Measurements from ENCODE around the gene KCNJ16.

The KCNJ16 gene

GRCh38 chr17:70070305-70071027, 4.6 kb upstream of the KCNJ16 start:
- no peak for DNase-seq (ENCODE audit: low read depth in 2 of 2)

- DNase-seq (ENCODE audit: low read depth in 2 of 2): no peak
These were observed 3.9 kb upstream of the KCNJ16 start for GRCh38 chr17:70071127-70071526.

- DNase-seq (ENCODE audit: low read depth in 2 of 2): no peak
These were observed 3.4 kb upstream of the KCNJ16 start for GRCh38 chr17:70071620-70072019.

GRCh38 chr17:70072546-70073309, 2.3 kb upstream of the KCNJ16 start:
- DNase-seq (ENCODE audit: low read depth in 2 of 2): no peak

DNA sequence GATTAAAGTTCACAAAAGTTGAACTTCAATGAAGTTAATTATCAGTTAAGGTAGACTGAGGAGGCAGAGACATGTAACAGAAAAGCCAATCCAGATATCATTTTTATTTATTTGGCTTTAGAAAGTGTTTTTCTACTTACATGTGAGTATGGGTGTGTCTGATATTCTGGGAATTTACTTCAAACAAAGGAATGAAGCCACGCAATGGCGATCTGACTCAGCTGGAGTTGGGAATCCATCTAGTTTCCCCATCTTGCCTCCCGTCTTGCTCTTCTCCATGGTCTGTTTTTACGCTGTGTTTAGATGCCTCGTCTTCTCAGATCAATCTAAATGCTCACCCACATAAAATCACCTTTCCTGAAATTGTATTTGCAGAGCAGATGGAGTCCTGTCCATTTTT, 1.7 kb upstream of the KCNJ16 start:
- DNase-seq (ENCODE audit: low read depth in 2 of 2): no peak

GRCh38 chr17:70073799-70074198, 1.2 kb upstream of the KCNJ16 start:
- no peak for DNase-seq (ENCODE audit: low read depth in 2 of 2)

GRCh38 chr17:70074236-70074830, 692 bp upstream of the KCNJ16 start:
- DNase-seq (ENCODE audit: low read depth in 2 of 2): no peak

DNA sequence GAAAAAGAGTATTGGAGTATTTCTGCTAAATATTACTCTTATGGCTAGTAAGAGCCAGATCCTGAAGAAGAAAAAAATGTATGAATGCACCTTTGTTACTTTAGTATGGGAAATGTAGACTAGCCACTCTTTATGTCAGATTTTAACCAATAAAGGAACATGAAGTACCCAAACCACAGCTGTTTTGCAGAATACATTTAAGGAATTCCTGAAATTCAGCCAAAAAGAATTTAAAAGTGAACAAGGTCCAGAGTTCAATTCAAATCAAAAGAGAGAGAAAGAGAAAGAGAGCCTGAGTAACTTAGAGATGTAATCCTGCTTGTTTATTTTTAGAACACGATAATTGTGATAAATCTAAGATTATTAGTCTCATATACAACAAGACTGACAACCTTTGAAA, 1.2 kb downstream of the KCNJ16 start:
- DNase-seq (ENCODE audit: low read depth in 2 of 2): no peak

DNA sequence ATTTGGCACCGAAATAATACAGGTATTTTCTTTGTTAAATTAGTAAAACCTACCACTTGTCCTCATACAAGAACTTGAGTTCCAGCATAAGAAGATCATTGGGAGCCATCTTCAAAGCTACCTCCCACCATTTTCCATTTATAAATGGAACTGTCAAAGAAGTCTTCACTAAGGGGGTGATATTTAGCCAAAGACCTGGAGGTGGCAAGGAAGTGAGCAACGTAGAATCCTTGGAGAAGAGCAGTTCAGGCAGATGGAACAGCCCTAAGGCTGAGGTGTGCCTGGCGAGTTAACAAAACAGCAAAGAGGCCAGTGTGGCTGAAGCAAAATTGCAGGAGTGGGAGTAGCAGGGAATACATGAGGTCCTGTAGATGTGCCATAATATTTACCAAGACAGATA, 1.8 kb downstream of the KCNJ16 start:
- DNase-seq (ENCODE audit: low read depth in 2 of 2): no peak

GRCh38 chr17:70078549-70078948, 3.5 kb downstream of the KCNJ16 start:
- no peak for DNase-seq (ENCODE audit: low read depth in 2 of 2)

- no peak for DNase-seq (ENCODE audit: low read depth in 2 of 2)
These were observed 4.0 kb downstream of the KCNJ16 start for GRCh38 chr17:70078994-70079531.

DNA sequence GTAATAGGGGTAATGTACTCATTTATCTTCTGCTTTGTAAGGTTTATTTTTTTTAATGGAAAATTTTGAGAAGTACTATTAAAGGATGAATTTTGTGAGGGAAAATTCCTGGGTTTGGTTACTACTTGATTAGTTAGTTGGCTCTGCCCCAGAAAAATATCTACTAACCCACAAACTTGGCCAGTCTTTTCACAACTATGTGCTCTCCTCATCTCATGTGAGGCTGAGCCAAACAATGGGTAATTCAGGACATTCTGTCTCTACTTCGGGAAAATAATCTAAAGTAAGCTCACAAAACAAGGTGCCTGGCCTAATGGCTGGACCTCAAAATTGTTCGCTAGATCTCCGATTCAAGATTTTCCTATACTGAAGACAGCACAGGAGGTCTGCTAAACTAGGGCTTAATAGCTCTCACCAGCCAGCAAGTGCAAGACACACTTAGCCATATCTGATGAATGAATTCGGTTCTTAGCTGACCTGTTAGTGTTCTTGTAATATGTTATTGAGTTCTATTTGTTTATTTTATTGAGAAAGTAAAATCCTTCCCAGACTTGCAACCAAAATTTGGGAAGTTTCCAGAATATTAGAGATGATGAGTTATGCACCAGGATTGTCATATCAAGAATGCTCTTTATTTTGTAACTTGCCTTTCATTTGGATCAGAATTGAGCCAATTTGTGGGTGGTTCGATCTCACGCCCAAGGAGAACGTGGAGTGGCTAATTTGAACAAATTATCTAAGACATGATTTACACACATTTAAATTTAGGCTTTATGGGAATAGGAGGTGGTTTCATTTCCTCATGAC, 5.7 kb downstream of the KCNJ16 start:
- no peak for DNase-seq (ENCODE audit: low read depth in 2 of 2)

- DNase-seq (ENCODE audit: low read depth in 2 of 2): no peak
These were observed 6.9 kb downstream of the KCNJ16 start for GRCh38 chr17:70081885-70082284.

DNA sequence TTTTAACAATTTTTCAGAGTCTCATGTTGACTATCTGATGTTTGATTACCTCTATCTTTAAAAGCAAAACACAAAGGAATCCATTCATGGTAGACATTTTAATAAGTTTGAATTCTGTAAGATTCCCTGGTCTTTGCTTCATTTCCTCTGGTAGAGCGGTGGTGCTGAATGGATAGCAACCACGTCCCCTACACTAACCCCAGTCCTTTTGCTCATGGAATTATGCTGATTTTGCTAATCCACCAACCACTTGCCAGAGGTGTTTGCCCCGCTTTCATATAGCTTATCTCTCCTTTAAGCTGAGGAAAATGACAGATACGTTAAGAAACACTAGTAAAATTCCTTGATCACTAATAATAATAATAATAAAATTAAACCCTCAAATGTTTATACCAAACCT, 9.5 kb downstream of the KCNJ16 start:
- DNase-seq (ENCODE audit: low read depth in 2 of 2): no peak

GRCh38 chr17:70086516-70086915, 11.5 kb downstream of the KCNJ16 start:
- DNase-seq (ENCODE audit: low read depth in 2 of 2): no peak

GRCh38 chr17:70089513-70090148, 14.6 kb downstream of the KCNJ16 start:
- no peak for DNase-seq (ENCODE audit: low read depth in 2 of 2)

DNA sequence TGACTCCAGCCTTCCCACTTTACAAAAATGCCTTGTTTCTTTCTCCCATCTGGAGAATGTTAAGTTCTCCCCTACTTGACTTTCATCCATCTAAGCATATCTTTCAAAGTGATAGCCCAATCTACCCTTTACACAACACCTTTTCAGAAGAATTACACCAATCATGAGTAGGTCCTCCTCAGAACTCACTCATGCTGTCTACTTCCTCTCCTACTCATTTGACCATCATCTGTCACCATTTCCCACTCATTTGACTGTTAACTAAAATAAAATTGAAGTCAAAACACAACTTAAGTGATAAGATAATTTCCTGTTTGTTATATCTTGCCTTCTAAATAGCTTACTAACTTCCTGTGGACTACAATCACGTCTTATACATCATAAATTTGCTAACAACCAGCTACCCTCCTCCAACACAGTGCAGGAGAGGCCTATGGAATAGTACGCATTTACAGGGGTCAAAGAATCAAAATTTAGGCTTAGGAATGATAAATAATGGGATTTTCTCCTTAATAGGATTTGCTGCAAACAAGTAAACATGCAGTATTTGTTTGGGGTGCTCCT, 16.1 kb downstream of the KCNJ16 start:
- DNase-seq (ENCODE audit: low read depth in 2 of 2): no peak

GRCh38 chr17:70091696-70092095, 16.7 kb downstream of the KCNJ16 start:
- DNase-seq (ENCODE audit: low read depth in 2 of 2): no peak

GRCh38 chr17:70093163-70093562, 18.1 kb downstream of the KCNJ16 start:
- DNase-seq (ENCODE audit: low read depth in 2 of 2): no peak

DNA sequence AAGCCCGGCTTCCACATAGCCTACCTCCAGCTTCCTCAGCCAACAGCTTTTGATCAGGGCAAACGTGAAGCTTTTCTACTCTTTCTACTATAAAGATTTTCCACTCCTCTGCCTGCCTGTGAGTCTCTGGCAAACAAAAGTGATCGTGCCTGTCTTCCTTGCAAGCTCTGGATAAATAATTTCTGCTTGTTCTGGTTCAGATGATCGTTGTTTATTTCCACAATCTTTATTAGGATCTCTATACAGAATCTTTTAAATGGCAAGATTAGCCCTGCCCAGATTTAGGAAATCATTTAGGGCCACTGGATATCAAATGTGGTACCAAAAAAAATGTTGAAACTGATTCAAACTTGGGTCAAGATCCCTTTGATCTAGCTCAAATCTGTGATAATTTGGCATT, 20.4 kb downstream of the KCNJ16 start:
- DNase-seq (ENCODE audit: low read depth in 2 of 2): no peak

DNA sequence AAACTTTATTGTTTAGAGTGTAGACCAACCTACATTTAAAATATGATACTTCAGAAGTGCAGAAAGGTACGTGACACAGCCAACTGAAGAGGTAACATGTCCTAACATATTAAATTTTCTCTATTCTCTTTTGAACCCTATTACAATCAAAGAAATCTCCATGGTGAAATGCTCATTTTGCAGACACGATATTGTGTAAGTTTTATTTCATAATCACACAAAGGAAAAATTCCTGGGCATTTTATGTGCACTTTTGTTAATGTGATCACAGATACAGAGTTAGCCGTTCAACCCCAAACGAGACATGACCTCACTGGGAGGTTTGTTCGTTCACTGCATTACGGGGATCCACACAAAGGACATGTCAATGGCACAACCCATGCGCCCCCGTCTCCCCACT, 21.8 kb downstream of the KCNJ16 start:
- no peak for DNase-seq (ENCODE audit: low read depth in 2 of 2)
